Stimulated activated CD4-positive, alpha-beta T cell treated with anti-CD3 and anti-CD28 coated beads, Interleukin-12 subunit alpha, Interleukin-12 subunit beta, amount 100 ng/mL, for 4 hours (primary cell): ENCODE data around the gene ZNF823.
"Not testable (repeated sequence)": the region's sequence is repeated elsewhere in the genome, so short reads cannot be mapped to it uniquely, and the experiment has no call there.

Source experiments
- DNase-seq: peaks from one replicate; pipeline ENCODE4 v3.0.0-alpha.2; 2020

Gene ZNF823

DNA sequence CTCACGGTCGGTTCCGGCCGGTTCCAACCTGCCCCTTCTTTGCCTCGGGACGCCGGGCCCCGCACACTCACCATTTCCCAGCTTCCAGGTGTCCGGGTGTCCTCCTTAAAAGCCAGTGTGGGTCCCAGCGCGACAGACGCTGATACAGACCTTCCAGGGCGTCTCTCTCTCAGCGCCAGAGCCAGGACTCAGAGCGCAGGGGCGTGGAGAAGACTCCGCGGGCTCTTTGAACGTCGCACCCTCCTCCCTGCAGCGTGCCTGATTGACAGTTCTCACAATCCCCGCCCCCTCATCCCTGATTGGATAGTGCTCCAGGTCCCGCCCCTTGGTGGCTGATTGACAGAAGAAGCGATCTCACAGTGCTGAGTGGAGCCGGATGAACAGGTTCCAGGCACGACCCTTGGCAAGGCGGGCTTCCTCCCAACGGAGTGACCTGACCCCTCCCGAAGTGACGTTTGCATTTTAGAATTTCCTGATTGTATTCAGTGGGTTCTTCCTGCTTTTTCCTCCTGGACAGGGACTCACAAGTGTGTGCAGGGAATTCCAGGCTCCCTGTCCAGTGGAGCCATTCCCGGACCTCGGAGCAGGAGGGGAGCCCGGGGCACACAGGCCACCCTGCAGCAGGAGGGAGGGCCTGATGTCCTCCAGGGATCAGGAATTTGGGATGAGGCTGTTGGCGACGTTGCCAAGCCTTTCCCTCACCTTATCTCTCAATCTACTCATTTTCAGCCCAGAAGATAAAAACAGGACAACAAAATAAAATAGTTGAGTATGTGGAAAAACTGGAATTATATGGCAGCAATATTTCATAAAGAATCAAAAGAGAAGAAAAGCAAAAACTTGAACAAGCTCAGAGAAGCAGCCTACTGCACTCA is at the start of gene ZNF823:
Gene ZNF823, minus strand, starts transcription at position 201 of the 875 bp plus-strand sequence. Its CDS starts 127 bp downstream, at position 74.
- DNase-seq, result peak; percentile 96

DNA sequence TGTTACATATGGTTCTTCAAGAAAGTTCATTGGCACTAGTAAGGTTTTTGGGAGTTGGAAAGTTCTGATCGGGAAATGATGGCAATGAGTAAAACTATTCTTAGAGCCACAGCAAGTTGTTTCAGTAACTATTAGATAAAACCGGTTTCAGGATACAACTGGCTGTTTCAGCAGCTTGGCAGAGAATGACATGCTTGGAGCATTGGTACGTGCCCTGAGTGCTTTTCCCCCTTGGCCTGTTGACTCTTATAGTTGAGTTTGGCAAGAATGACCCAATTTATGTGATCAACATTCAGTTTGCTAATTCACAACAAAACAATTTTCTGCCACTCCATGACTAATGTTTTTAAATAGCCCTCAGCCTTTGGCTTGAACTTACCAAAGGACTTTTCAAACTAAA is 48.8 kb upstream of the ZNF823 start:
- no peak for DNase-seq

DNA sequence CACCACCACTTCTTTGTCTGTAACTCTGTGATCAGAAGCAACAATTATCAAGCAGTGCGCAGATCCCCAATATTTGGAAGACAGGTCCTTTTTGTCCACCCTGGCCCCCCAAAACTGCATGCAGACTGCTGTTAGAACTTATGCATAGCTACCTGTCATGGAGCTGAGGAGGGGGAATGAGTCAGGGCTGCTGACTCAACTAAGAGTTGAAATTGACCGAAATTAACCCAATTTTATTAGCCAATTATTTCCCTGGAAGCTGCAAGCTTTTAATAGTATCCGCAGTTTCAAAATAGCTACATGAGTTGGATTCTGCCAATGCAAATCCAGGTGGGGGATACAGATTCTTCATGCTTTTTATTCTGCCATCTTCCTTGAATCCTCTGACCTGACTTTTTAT is 45.6 kb upstream of the ZNF823 start:
- no peak for DNase-seq

DNA sequence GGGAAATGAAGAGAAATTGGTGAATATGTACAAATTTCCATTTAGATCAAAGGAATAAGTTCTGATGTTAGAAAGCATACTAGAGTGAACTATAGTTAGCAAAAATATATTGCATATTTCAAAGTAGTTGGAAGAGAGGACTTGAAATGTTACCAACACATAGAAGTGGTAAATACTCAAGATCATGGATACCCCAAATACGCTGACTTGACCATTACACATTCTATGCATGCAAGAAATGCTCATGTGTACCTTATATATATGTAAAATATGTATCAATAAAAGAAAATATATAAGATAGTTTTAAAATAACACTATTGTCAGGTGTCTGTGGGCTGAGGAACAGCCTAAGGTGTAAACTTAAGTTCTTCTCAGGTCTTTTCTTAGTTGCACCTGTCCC is 45.0 kb upstream of the ZNF823 start:
- no peak for DNase-seq

DNA sequence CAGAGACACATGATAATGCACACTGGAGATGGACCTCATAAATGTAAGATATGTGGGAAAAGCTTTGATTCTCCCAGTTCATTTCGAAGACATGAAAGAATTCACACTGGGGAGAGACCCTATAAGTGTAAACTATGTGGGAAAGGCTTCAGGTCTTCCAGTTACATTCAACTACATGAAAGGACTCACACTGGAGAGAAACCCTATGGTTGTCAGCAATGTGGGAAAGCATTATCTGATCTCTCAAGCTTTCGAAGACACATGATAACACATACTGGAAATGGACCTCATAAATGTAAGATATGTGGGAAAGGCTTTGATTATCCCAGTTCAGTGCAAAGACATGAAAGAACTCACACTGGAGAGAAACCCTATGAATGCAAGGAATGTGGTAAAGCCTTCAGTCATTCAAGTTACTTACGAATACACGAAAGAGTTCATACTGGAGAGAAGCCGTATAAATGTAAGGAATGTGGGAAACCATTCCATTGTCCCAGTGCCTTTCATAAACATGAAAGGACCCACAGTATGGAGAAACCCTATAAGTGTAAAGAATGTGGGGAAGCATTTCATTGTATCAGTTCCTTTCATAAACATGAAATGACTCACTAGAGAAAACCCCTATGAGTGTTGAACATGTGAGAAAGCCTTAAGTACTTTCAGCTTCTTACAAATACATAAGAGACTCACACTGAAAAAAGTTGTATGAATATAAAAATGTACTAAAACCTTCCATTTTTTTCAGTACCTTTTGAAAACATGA is 42.7 kb upstream of the ZNF823 start:
- no peak for DNase-seq

DNA sequence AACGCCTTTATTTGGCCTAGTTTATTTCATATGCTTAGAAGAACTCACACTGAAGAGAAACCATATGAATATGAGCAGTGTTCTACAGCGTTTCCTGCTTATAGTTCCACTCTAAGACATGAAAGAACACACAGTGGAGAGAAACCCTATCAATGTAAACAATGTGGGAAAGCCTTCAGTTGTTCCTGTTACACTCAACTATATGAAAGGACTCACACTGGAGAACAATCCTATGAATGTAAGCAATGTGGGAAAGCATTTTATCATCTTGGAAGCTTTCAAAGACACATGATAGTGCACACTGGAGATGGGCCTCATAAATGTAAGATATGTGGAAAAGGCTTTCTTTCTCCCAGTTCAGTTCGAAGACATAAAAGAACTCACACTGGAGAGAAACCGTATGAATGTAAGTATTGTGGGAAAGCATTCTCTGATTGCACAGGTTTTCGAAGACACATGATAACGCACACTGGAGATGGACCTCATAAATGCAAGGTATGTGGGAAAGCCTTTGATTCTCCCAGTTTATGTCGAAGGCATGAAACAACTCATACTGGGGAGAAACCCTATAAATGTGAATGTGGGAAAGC is 41.8 kb upstream of the ZNF823 start:
- DNase-seq, result no peak

DNA sequence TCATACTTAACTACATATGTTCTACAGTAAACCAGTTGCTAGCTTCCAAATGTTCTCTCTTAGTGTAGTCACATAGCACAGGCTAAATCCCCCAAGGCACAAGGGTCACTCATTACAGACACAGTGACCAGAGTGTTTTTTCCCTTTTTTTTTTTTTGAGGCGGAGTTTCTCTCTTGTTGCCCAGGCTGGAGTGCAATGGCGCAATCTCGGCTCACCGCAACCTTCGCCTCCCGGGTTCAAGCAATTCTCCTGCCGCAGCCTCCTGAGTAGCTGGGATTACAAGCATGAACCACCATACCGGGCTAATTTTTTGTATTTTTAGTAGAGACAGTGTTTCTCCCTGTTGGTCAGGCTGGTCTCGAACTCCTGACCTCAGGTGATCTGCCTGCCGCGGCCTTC is 37.9 kb upstream of the ZNF823 start:
- not testable (repeated sequence) for DNase-seq

DNA sequence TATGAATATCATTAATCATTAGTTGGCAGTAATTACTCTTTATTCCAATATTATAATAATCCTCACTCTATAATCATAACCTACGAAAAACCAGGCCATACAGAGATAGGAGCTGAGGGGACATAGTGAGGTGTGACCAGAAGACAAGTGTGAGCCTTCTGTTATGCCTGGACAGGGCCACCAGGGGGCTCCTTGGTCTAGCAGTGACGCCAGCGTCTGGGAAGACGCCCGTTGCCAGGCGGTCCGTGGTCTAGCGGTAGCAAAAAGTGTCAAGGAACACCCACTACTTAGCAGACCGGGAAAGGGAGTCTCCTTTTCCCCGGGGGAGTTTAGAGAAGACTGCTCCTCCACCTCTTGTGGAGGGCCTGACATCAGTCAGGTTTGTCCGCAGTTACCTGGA is 32.8 kb upstream of the ZNF823 start:
- not testable (repeated sequence) for DNase-seq

DNA sequence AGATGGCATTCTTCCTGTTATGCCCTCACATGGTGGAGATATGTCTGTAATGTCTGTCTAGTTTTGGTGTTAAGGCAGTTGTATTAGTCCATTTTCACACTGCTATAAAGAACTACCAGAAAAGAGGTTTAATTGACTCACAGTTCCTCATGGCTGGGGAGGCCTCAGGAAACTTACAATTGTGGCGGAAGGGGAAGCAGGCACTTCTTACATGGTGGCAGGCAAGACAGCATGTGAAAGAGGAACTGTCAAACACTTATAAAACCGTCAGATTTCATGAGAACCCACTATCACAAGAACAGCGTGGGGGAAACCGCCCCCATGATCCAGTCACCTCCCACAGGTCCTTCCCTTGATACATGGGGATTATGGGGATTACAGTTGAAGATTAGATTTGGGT is 31.2 kb upstream of the ZNF823 start:
- DNase-seq, result no peak

DNA sequence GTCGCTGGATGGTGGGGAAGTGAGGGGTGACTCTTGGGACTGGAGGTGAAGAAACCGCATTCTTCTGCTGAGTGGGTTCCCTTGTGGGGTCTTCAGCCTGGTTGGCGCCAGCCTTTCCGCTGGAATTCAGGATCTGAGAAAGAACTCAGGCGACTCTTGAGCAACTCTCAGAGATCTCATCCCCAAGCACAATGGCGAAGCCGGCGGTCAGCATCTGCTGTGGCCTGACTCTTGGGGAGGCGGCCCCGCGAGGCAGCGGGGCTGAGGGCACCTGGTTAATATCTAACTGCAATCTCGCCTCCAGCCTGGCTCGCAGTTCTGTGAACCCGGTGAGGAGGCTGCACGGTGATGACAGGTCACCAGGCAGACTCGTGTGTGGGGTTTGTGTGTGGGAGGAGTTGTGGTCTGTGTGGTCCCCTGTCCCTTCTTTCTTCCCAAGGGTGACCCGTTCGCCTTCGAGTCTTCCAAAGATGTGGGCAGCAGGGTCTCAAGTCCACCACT is 28.9 kb upstream of the ZNF823 start:
- peak; percentile 10 for DNase-seq

DNA sequence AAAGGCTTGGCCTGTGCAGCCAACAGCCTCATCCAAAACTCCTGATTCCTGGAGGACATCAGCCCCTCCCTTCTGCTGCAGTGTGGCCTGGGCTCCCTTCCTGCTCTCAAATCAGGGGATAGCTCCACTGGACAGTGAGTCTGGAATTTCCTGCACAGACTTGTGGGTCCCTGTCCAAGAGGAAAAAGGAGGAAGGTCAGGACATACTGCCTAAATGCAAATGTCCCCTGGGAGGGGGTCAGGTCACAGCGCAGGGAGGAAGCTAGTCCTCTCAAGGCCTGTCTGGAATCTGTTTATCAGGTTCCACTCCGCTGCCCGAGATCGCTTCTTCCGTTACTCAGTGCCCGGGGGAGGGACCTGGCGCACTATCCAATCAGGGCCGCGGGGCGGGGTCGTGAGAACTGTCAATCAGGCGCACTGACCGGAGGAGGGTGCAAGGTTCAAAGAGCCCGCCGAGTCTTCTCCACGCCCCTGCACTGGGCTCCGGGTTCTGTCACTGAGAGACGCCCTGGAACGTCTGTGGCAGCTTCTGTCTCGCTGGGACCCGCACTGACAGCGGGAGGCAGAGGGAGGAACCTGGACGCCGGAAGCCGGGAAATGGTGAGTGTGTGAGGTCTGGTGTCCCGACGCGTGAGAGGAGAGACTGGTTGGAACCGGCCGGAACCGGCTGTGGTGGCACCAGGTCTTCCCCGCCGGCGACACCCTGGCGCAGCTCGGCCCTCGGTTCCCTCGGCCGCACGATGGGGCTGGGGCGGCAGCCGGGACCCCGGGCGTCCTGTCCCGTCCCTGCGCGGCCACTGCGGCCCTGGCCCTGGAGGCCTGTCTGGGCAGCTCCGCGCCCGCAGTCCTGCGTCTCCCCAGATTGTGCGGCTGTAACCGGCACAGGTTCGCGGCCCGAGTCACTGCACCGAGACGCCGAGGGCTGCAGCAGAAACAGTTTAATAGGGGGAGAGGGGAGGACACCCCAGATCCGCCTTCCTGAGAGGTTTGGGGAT is 28.1 kb upstream of the ZNF823 start, which contains the start of gene ZNF441:
Gene ZNF441, plus strand, starts transcription at position 404 of the 995 bp plus-strand sequence. Its CDS starts 194 bp downstream, at position 598.
- peak; percentile 94 for DNase-seq

DNA sequence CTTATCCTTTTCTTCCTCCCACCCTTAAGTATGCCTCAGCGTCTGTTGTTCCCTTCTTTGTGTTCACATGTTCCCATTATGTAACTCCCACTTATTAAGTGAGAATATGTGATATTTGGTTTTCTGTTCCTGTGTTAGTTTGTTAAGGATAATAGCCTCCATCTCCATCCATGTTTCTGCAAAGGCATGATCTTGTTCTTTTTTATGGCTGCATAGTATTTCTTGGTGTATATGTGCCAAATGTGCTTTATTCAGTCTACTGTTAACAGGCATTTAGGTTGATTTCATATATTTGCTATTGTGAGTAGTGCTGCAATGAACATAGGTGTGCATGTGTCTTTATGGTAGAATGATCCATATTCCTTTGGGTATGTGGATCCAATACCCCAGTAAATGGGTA is 24.9 kb upstream of the ZNF823 start:
- DNase-seq, result no peak

DNA sequence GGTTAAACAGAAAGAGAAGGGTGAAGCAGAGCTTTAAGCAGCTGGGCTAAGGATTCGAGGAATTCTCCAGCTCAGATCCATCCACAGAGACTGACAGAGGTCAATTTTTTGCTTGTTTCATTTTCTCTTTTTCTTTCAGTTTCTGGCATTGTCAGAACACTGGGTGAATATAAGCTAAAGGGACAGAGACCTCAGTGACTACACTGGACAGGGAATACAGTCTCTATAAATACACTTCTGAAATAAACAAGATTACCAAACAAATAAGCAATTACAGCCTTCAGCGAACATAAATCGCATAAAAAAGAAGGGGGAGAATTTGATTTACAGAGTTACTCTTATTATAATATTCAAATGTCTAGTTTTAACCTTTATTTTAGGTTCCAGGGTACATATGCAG is 24.4 kb upstream of the ZNF823 start:
- DNase-seq, result no peak

DNA sequence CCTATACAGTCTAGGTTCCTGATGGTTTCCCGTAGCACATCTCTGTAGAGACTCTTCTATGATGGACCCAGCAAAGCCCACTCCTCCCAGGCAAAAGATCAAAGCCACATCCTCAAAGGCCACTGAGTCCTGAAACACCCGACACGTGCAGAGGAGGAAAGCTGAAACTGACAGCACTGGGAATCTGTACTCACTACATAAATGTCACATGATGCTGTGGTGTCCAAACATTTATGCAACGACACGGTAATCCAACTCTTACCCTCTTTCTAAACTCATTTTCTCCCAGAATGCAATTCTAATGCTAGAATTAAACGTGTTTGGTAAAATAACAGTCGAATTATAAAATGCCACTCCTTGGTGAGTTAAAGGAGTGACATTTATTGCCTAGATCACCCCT is 21.1 kb upstream of the ZNF823 start:
- DNase-seq, result no peak

DNA sequence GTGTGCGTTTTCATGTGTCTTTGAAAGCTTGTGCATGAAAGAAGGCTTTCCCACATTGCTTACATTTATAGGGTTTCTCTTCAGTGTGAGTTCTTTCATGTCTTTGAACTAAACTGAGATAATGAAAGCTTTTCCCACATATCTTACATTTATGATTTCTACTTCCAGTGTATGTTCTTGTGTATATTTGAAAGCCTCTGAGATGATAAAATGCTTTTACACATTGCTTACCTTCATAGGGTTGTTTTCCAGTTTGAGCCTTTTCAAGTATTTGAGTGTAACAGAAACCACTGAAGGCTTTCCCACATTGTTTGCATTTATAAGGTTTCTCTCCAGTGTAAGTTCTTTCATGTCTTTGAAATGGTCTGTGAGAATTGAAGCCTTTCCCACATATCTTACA is 18.2 kb upstream of the ZNF823 start:
- no peak for DNase-seq

DNA sequence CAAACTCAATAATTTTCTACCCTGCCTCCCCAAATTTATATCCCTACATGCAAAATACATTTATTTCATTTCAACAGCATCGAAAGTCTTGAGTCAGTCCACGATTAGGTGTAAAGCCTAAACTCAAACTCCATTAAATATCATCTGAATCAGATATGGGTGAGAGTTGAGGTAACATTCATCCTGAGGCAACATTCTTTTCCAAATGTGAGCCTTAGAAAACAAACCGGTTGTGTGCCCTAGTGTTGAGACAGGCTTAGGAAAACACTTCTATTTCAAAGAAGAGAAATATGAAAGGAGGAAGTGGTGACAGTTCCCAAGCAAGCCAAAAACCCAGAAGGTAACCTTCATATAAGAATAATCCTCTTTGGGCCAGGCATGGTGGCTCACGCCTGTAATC is 15.9 kb upstream of the ZNF823 start:
- no peak for DNase-seq

DNA sequence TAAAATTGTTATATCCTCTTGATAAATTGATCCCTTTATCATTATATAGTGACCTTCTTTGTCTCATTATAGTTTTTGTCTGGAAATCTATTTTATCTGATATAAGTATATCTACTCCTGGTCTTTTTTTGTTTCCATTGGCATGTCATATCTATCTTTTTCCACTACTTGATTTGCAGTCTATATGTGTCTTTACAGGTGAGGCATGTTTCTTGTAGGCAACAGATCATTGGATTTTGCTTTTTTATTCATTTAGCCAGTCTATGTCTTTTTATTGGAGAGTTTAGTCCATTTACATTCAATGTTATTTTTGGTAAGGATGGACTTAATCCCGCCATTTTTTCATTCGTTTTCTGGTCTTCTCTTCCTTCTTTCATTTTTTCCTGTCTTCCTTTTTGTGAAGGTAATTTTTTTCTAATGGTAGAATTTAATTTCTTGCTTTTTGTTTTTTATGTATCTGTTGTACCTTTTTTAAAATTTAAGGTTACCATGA is 13.5 kb upstream of the ZNF823 start:
- DNase-seq, result no peak

DNA sequence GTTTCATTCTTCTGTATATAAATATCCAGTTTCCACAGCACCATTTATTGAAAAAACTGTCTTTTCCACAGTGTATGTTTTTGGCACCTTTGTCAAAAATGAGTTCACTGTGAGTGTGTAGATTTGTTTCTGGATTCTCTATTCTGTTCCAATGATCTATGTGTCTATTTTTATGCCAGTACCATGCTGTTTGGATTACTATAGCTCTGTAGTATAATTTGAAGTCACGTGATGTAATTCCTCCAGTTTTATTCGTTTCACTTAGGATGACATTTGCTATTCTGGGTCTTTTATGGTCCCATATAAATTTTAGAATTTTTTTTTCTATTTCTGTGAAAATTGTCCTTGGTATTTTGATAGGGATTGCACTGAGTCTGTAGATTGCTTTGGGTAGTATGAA is 11.0 kb upstream of the ZNF823 start:
- no peak for DNase-seq

DNA sequence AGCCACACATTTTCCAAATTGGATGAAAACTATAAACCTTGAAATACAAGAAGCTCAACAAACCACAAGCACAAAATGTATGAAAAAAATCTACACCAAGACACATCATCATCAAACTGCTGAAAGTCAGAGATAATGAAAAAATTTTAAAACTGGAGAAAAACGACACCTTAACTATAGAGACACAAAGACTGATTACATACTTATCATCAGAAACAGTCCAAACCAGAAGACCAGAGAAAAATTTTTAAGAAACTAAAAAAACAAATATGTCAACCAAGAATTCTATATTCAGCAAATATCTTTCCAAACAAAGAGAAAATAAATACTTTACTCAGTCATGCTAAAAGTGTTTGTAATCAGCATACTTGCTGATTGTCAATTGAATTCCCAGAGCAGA is 8.5 kb upstream of the ZNF823 start:
- DNase-seq, result no peak

DNA sequence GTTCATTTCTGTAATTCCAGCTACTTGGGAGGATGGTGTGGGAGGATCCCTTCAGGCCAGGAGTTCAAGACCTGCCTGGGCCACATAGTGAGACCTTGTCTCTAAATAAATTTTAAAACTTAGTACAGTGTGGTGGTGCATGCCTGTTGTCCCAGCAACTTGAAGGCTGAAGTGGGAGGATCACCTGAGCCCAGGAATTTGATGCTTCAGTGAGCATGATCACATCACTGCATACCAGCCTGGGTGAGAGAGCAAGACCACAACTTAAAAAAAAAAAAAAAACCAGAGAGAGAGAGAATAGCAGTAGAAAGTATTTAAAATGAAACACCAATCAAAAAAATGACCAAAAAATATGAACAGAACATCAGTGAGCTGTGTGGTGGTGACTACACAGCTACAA is 7.1 kb upstream of the ZNF823 start:
- no peak for DNase-seq

DNA sequence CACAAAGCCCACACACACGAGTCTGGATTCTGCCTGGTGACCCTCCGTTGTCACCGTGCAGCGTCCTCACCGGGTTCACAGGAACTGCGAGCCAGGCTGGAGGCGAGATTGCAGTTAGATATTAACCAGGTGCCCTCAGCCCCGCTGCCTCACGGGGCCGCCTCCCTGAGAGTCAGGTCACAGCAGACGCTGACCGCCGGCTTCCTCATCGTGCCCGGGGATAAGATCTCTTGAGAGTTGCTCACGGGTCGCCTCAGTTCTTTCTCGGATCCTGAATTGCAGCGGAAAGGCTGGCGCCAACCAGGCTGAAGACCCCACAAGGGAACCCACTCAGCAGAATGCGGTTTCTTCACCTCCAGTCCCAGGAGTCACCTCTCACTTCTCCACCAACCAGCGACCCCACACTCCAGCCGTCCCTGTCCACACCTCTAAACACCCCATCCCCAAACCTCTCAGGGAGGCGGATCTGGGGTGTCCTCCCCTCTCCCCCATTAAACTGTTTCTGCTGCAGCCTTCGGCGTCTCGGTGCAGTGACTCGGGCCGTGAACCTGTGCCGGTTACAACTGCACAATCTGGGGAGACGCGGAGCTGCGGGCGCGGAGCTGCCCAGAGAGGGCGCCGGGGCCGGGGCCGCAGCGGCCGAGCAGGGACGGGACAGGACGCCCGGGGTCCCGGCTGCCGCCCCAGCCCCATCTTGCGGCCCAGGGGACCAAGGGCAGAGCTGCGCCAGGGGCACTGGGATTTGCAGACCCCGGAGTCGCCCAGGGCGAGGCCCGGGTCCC is 591 bp downstream of the ZNF823 start:
- DNase-seq, result peak; percentile 23
